OCI-LY1 (cell line): ENCODE data around the gene STK24.

Source experiments
- H2AFZ ChIP-seq: fragments of 200-600 bp; sonication (generic), shearing (Covaris generic); 2 replicates; pipeline ENCODE4 v1.6.0; 2014; ENCODE audit warnings: antibody characterized with exemption, mild to moderate bottlenecking, low read length
- H3F3A ChIP-seq: fragments of 200-600 bp; sonication (generic), shearing (Covaris generic); 2 replicates; pipeline ENCODE4 v1.6.0; 2014; ENCODE audit warnings: mild to moderate bottlenecking, antibody characterized with exemption, low read length, moderate library complexity; ENCODE audit not compliant: insufficient read depth
- H3K27ac ChIP-seq: fragments of 200-600 bp; sonication (generic); 2 replicates; pipeline ENCODE4 v1.5.1; 2014; ENCODE audit warnings: low read length, mixed run types, mild to moderate bottlenecking, low read depth; ENCODE audit not compliant: poor library complexity, severe bottlenecking
- H3K27me3 ChIP-seq: fragments of 200-600 bp; sonication (generic); 2 replicates; pipeline ENCODE4 v1.6.0; 2014; ENCODE audit warnings: antibody characterized with exemption, mild to moderate bottlenecking, low read length, moderate library complexity; ENCODE audit not compliant: insufficient read depth
- H3K36me3 ChIP-seq: fragments of 200-600 bp; sonication (generic); 2 replicates; pipeline ENCODE4 v1.6.1; 2014; ENCODE audit warnings: mild to moderate bottlenecking, antibody characterized with exemption, low read length, moderate library complexity, mixed read lengths; ENCODE audit not compliant: insufficient read depth
- H3K4me1 ChIP-seq: fragments of 200-600 bp; sonication (generic); 2 replicates; pipeline ENCODE4 v1.5.1; 2014; ENCODE audit warnings: mild to moderate bottlenecking, low read length, moderate library complexity; ENCODE audit not compliant: insufficient read depth, severe bottlenecking
- H3K4me2 ChIP-seq: fragments of 200-600 bp; sonication (generic), shearing (Covaris generic); 2 replicates; pipeline ENCODE4 v1.6.1; 2014; ENCODE audit warnings: low read length
- H3K4me3 ChIP-seq: fragments of 200-600 bp; sonication (generic); 2 replicates; pipeline ENCODE4 v1.5.1; 2014; ENCODE audit warnings: low read length, low read depth, mild to moderate bottlenecking, mixed read lengths; ENCODE audit not compliant: poor library complexity, severe bottlenecking
- H3K79me2 ChIP-seq: fragments of 200-600 bp; shearing (Covaris generic); 2 replicates; pipeline ENCODE4 v1.6.1; 2016; ENCODE audit warnings: mixed run types, low read length, mixed read lengths; ENCODE audit not compliant: insufficient read depth
- H3K9ac ChIP-seq: fragments of 200-600 bp; sonication (generic), shearing (Covaris generic); 2 replicates; pipeline ENCODE4 v1.6.1; 2014; ENCODE audit warnings: mild to moderate bottlenecking, low read length, mixed read lengths
- H3K9me2 ChIP-seq: fragments of 200-600 bp; sonication (generic), shearing (Covaris generic); 2 replicates; pipeline ENCODE4 v1.6.1; 2014; ENCODE audit warnings: low read depth, mild to moderate bottlenecking, low read length, mixed read lengths
- H3K9me3 ChIP-seq: fragments of 200-600 bp; shearing (Covaris generic); 2 replicates; pipeline ENCODE4 v1.6.1; 2014; ENCODE audit warnings: low read length, mixed read lengths
- H4K20me1 ChIP-seq: fragments of 200-600 bp; sonication (generic), shearing (Covaris generic); 2 replicates; pipeline ENCODE4 v1.6.0; 2016; ENCODE audit warnings: mild to moderate bottlenecking, low read length; ENCODE audit not compliant: insufficient read depth
- CTCF ChIP-seq: fragments of 200-600 bp; sonication (generic), shearing (Covaris generic); IDR thresholded peaks from 2 replicates; pipeline ENCODE4 v1.5.1; 2017; ENCODE audit warnings: mild to moderate bottlenecking, antibody characterized with exemption, low read length, moderate library complexity, mixed read lengths
- EZH2 ChIP-seq: fragments of 200-600 bp; sonication (generic), shearing (Covaris generic); IDR thresholded peaks from 2 replicates; pipeline ENCODE4 v1.8.0; 2017; ENCODE audit warnings: borderline replicate concordance, mixed run types, mild to moderate bottlenecking, antibody characterized with exemption, low read length, moderate library complexity, mixed read lengths

Gene STK24

GRCh38 chr13:98475522-98475921 is 101.4 kb downstream of the STK24 start:
- H2AFZ ChIP-seq, result no peak overlapping the region
- no peaks in the 10 kb centered on the region for H3K9me3 ChIP-seq
- no peak overlapping the region for H3K9ac ChIP-seq
- H3K79me2 ChIP-seq, result no peaks in the 10 kb centered on the region
- H3K4me1 ChIP-seq, result peaks cover 9% of the 10 kb centered on the region
- no peaks in the 10 kb centered on the region for H3K9me2 ChIP-seq
- TF ChIP-seq CTCF (no peak), EZH2 (no peak)
- H3K4me2 ChIP-seq, result no peak overlapping the region
- H3K27me3 ChIP-seq, result no peaks in the 10 kb centered on the region
- no peaks in the 10 kb centered on the region for H4K20me1 ChIP-seq
- peaks cover 40% of the 10 kb centered on the region for H3K36me3 ChIP-seq
- no peaks in the 10 kb centered on the region for H3F3A ChIP-seq
- no peak overlapping the region for H3K27ac ChIP-seq
- no peak overlapping the region for H3K4me3 ChIP-seq

- no peaks in the 10 kb centered on the region for H3K9me3 ChIP-seq
- H3K4me2 ChIP-seq, result no peak overlapping the region
- no peaks in the 10 kb centered on the region for H3K79me2 ChIP-seq
- H3K4me1 ChIP-seq, result peaks cover 9% of the 10 kb centered on the region
- no peaks in the 10 kb centered on the region for H3K27me3 ChIP-seq
- peaks cover 45% of the 10 kb centered on the region for H3K36me3 ChIP-seq
- H2AFZ ChIP-seq, result no peak overlapping the region
- no peak overlapping the region for H3K4me3 ChIP-seq
- H3K27ac ChIP-seq, result no peak overlapping the region
- no peaks in the 10 kb centered on the region for H3K9me2 ChIP-seq
- no peaks in the 10 kb centered on the region for H4K20me1 ChIP-seq
- no peak for TF ChIP-seq CTCF
- TF ChIP-seq EZH2, result no peak
- H3F3A ChIP-seq, result no peaks in the 10 kb centered on the region
- no peak overlapping the region for H3K9ac ChIP-seq
These were observed 102.1 kb downstream of the STK24 start for GRCh38 chr13:98474761-98475160.

DNA sequence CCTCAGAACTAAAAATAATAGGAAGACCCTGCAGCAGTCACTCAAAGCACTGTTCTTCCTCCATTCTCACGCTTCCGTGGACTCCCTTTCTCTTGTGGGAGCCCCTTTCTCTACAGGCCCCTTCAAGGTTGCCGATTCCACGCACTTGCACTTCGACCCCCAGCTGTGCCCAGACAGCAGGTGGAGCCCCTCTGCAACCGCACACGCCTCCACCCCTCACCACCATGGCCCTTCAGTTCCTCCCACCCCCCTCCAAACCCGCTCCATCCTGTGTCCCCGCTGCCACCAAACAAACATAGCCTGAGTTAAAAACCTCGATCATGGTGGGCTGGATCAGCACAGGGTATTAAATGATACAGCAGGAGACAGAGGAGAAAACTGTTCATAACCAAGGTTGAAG is 102.6 kb downstream of the STK24 start:
- H4K20me1 ChIP-seq, result no peaks in the 10 kb centered on the region
- H3K4me2 ChIP-seq, result no peak overlapping the region
- no peak overlapping the region for H2AFZ ChIP-seq
- no peak overlapping the region for H3K9ac ChIP-seq
- H3F3A ChIP-seq, result no peaks in the 10 kb centered on the region
- H3K4me3 ChIP-seq, result no peak overlapping the region
- H3K27me3 ChIP-seq, result no peaks in the 10 kb centered on the region
- H3K4me1 ChIP-seq, result peaks cover 9% of the 10 kb centered on the region
- TF ChIP-seq EZH2, result no peak
- no peak for TF ChIP-seq CTCF
- no peaks in the 10 kb centered on the region for H3K9me2 ChIP-seq
- H3K27ac ChIP-seq, result no peak overlapping the region
- no peaks in the 10 kb centered on the region for H3K79me2 ChIP-seq
- H3K36me3 ChIP-seq, result peaks cover 45% of the 10 kb centered on the region
- no peaks in the 10 kb centered on the region for H3K9me3 ChIP-seq
